Measurements from ENCODE around the gene TP63.

The TP63 gene

GRCh38 chr3:189813647-189814240, 182.6 kb downstream of the TP63 start:
- DNase-seq (ENCODE audit: low read depth in 2 of 2): no peak

GRCh38 chr3:189820365-189820720, 189.2 kb downstream of the TP63 start:
- DNase-seq (ENCODE audit: low read depth in 2 of 2): no peak

GRCh38 chr3:189821262-189821661, 190.1 kb downstream of the TP63 start:
- DNase-seq (ENCODE audit: low read depth in 2 of 2): no peak

GRCh38 chr3:189822726-189823125, 191.5 kb downstream of the TP63 start:
- DNase-seq (ENCODE audit: low read depth in 2 of 2): no peak

- no peak for DNase-seq (ENCODE audit: low read depth in 2 of 2)
Observed at GRCh38 chr3:189824629-189825312, 193.6 kb downstream of the TP63 start.

- no peak for DNase-seq (ENCODE audit: low read depth in 2 of 2)
Observed at GRCh38 chr3:189826566-189826965, 195.4 kb downstream of the TP63 start.

- DNase-seq (ENCODE audit: low read depth in 2 of 2): no peak
Observed at GRCh38 chr3:189827108-189827507, 195.9 kb downstream of the TP63 start.

GRCh38 chr3:189830401-189830800, 199.2 kb downstream of the TP63 start:
- DNase-seq (ENCODE audit: low read depth in 2 of 2): no peak

- DNase-seq (ENCODE audit: low read depth in 2 of 2): no peak
Observed at GRCh38 chr3:189833266-189833665, 202.1 kb downstream of the TP63 start.

GRCh38 chr3:189833996-189834395, 202.8 kb downstream of the TP63 start:
- DNase-seq (ENCODE audit: low read depth in 2 of 2): no peak

- no peak for DNase-seq (ENCODE audit: low read depth in 2 of 2)
Observed at GRCh38 chr3:189834462-189834861, 203.3 kb downstream of the TP63 start.

GRCh38 chr3:189836795-189837194, 205.6 kb downstream of the TP63 start:
- no peak for DNase-seq (ENCODE audit: low read depth in 2 of 2)

- no peak for DNase-seq (ENCODE audit: low read depth in 2 of 2)
Observed at GRCh38 chr3:189838291-189838690, 207.1 kb downstream of the TP63 start.

GRCh38 chr3:189839576-189839975, 208.4 kb downstream of the TP63 start:
- no peak for DNase-seq (ENCODE audit: low read depth in 2 of 2)

GRCh38 chr3:189841473-189842205, 210.4 kb downstream of the TP63 start:
- DNase-seq (ENCODE audit: low read depth in 2 of 2): no peak

- no peak for DNase-seq (ENCODE audit: low read depth in 2 of 2)
Observed at GRCh38 chr3:189842681-189843602, 211.8 kb downstream of the TP63 start.

GRCh38 chr3:189845069-189845468, 213.9 kb downstream of the TP63 start:
- no peak for DNase-seq (ENCODE audit: low read depth in 2 of 2)

GRCh38 chr3:189848395-189849040, 217.3 kb downstream of the TP63 start:
- no peak for DNase-seq (ENCODE audit: low read depth in 2 of 2)

GRCh38 chr3:189849262-189849661, 218.1 kb downstream of the TP63 start:
- no peak for DNase-seq (ENCODE audit: low read depth in 2 of 2)

- DNase-seq (ENCODE audit: low read depth in 2 of 2): no peak
Observed at GRCh38 chr3:189851682-189852081, 220.5 kb downstream of the TP63 start.

- no peak for DNase-seq (ENCODE audit: low read depth in 2 of 2)
Observed at GRCh38 chr3:189853906-189854305, 222.7 kb downstream of the TP63 start.

GRCh38 chr3:189860296-189860695, 229.1 kb downstream of the TP63 start:
- DNase-seq (ENCODE audit: low read depth in 2 of 2): no peak
